ENCODE results near the gene KIFC3. TPM values are rescaled to one million over a fixed set of nuclear protein-coding genes. Genes with fewer than 3 reads are reported as not detected.
"Not testable (repeated sequence)": the region's sequence is repeated elsewhere in the genome, so short reads cannot be mapped to it uniquely, and the experiment has no call there.

The KIFC3 gene
- 10 to 100 TPM; 50.9 to 87.0 (median 60.2) TPM for total RNA-seq

- Histone ChIP-seq H3K4me3 (peak within 1 kb of the TSS; percentile 51 to 82 (median 66)), H3K36me3 (peaks cover 0 to 3% (median 0%) of the 10 kb centered on the region in 3 donors), H3K4me1 (peaks cover 0 to 74% (median 43%) of the 10 kb centered on the region in 4 donors), H3K27me3 (no peaks in the 10 kb centered on the region), H3K9me3 (no peaks in the 10 kb centered on the region), H3K27ac (peak within 1 kb of the TSS; percentile 81 to 95 (median 90))
- peak; percentile 63 to 65 for DNase-seq (ENCODE audit: low spot score in 2 of 2)
- 15 to 20% methylated on average over 29 to 53 of the region's 78 CpGs for WGBS, 2 donors
- TF ChIP-seq POLR2A (IDR thresholded peaks at IDR 0.05) = peak in 1 of 2 donors; percentile 32
- peak in 1 of 2 donors; percentile 33 for TF ChIP-seq EP300 (IDR thresholded peaks at IDR 0.05)
- TF ChIP-seq CTCF (IDR thresholded peaks at IDR 0.05) = peak; percentile 14 to 73 (median 61)
These were observed at the start of gene KIFC3 for GRCh38 chr16:57802341-57803133. Gene KIFC3, minus strand, starts transcription at chr16:57802491. Its CDS starts 4,248 bp downstream, at chr16:57798243.

- no peak overlapping the region for H3K27ac ChIP-seq
- no peaks in the 10 kb centered on the region for H3K36me3 ChIP-seq
- TF ChIP-seq EP300 (IDR thresholded peaks at IDR 0.05) (no peak), POLR2A (IDR thresholded peaks at IDR 0.05) (no peak), CTCF (IDR thresholded peaks at IDR 0.05) (no peak)
- H3K9me3 ChIP-seq = no peaks in the 10 kb centered on the region
- H3K27me3 ChIP-seq = no peaks in the 10 kb centered on the region
- 90 to 93% methylated on average over 5 of the region's 5 CpGs for WGBS, 2 donors
- H3K4me3 ChIP-seq = no peak overlapping the region
- H3K4me1 ChIP-seq = no peaks in the 10 kb centered on the region
- DNase-seq (ENCODE audit: low spot score in 2 of 2) = no peak
These were observed 45.9 kb upstream of the KIFC3 start for GRCh38 chr16:57848181-57848580.

GRCh38 chr16:57846931-57847330 lies 44.6 kb upstream of the KIFC3 start:
- DNase-seq (ENCODE audit: low spot score in 2 of 2); H3K4me1 ChIP-seq; H3K4me3 ChIP-seq; H3K36me3 ChIP-seq; H3K27me3 ChIP-seq; H3K9me3 ChIP-seq; H3K27ac ChIP-seq: not testable (repeated sequence)
- WGBS, 2 donors = 72 to 74% methylated on average over 6 of the region's 6 CpGs

GRCh38 chr16:57846078-57846697 lies 43.9 kb upstream of the KIFC3 start:
- no peaks in the 10 kb centered on the region for H3K9me3 ChIP-seq
- WGBS, 2 donors = 73 to 76% methylated on average over 9 of the region's 9 CpGs
- DNase-seq (ENCODE audit: low spot score in 2 of 2) = no peak
- H3K27ac ChIP-seq = no peak overlapping the region
- no peaks in the 10 kb centered on the region for H3K36me3 ChIP-seq
- H3K4me3 ChIP-seq = no peak overlapping the region
- peaks cover 0 to 9% (median 0%) of the 10 kb centered on the region in 4 donors for H3K4me1 ChIP-seq
- TF ChIP-seq EP300 (IDR thresholded peaks at IDR 0.05) (no peak), POLR2A (IDR thresholded peaks at IDR 0.05) (no peak), CTCF (IDR thresholded peaks at IDR 0.05) (no peak)
- H3K27me3 ChIP-seq = no peaks in the 10 kb centered on the region

GRCh38 chr16:57845115-57845514 lies 42.8 kb upstream of the KIFC3 start:
- H3K36me3 ChIP-seq = no peaks in the 10 kb centered on the region
- no peak overlapping the region for H3K4me3 ChIP-seq
- WGBS, 2 donors = 74 to 82% methylated on average over 8 of the region's 8 CpGs
- no peaks in the 10 kb centered on the region for H3K9me3 ChIP-seq
- H3K27ac ChIP-seq = no peak overlapping the region
- TF ChIP-seq CTCF (IDR thresholded peaks at IDR 0.05) (no peak), POLR2A (IDR thresholded peaks at IDR 0.05) (no peak), EP300 (IDR thresholded peaks at IDR 0.05) (no peak)
- peaks cover 0 to 9% (median 0%) of the 10 kb centered on the region in 4 donors for H3K4me1 ChIP-seq
- DNase-seq (ENCODE audit: low spot score in 2 of 2) = no peak
- no peaks in the 10 kb centered on the region for H3K27me3 ChIP-seq
